ENCODE data around the gene IGF1R.

- TF ChIP-seq CTCF (IDR thresholded peaks at IDR 0.05; ENCODE audit: low read depth, low read length), result peak; percentile 93
- no peak for TF ChIP-seq EZH2phosphoT487 (IDR thresholded peaks at IDR 0.05; ENCODE audit: low read depth)
These were observed 10.7 kb downstream of the IGF1R start for GRCh38 chr15:98658831-98659699.
